ENCODE data around the gene EMC1.
"Not testable (repeated sequence)": the region's sequence is repeated elsewhere in the genome, so short reads cannot be mapped to it uniquely, and the experiment has no call there.

Gene EMC1

DNA sequence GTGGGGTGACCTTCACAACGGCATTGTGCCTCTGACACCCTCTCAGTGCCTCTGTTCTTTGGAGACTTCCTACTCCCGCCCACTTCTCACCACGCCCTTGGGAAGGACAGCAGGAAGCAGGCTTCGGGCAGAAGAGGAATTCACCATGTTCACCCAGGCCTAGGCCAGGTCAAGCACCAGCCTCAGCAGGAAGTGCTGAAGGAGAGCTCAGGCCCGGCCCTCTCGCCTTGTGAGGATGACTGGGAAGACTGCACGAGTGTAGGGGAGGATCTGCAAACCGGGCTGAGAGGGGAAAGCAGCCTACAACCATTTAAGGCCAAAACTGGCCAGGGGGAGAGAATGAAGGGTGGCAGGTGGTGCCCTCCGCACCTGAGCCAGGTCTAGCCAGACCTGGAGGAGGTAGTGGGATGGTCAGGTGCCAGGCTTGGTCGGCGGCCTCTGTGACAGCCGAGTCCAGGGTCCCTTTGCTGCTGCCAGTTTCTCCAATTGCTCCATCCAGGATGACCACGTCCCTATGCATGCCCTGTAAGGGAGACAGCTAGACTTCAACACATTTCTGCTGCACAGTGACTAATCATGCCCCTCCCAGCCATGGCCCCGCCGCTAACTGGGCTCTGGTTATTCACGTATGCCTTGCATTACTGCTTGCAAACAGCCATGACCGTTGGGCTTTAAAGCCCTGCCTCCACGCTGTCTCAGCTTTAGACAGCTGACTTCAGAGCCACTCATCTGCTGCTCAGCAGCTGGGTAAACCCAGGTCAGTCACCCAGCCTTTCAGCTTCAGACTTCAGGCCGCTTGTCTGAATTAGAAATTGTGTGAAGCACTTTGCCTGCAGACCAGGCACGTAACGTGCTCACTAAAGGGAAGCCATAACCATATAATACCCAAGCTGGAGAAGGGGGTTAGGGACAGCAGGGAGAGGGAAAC is 9.2 kb upstream of the EMC1 start:
- DNase-seq, result peak; percentile 93

DNA sequence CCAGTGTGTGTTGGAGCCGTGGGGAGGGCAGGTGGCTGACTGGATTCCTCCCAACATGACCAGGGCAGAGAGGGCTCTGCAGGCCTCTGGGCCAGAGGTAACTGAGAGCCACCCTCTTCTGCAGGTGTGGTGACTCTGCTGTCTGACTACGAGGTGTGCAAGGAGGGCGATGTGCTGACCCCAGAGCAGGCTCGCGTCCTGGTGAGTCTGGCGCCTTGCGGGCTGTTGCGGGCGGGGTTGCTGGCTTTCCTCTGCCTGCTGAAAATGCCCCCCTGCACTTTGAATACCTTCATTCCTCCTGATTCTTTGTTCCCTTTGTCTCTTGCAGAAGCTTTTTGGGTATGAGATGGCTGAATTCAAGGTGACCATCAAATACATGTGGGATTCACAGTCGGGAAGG is 7.0 kb upstream of the EMC1 start:
- no peak for DNase-seq

DNA sequence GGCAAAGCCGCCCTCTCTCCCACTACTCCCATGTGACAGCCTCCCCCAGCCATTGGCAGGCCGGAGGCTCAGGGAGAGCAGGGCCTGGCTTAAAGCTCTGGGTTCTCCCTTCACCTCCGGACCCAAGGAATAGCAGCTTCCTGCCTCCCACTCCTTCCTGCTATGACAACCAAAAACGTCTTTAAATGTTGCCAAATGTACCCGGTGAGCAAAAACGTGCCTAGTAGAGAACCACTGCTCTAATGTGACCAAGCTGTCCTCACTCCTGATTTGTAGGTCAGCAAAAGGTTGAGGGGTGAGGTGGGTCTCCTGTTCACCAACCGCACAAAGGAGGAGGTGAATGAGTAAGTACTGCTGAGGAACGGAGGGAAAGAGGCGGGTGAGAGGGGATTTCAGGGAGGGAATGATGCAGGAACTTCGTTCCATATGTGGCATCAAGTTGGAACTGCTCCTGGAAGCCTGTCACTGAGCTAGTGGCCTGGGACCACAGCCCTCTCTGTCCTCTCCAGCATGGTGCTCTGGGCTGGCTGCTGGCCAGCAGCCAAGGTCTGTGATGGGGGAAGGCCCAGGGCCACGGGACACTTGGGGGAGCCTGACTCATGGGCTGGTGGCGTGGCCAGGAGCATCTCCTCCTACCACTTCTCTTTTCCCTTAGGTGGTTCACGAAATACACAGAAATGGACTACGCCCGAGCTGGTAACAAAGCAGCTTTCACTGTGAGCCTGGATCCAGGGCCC is 6.0 kb upstream of the EMC1 start:
- DNase-seq, result no peak

DNA sequence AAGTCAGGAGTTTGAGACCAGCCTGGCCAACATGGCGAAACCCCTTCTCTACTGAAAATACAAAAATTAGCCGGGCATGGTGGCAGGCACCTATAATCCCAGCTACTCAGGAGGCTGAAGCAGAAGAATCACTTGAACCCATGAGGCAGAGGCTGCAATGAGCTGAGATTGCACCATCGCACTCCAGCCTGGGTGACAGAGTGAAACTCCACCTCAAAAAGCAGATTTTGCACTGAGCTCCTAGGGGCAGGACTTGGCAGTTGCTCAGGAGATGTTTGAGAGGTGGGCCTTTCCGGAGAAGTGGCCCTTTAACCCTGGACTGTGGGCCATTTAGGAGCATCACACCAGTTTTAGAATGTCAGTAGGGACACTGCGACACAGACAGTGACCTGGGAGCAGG is 5.0 kb upstream of the EMC1 start:
- DNase-seq, result not testable (repeated sequence)

DNA sequence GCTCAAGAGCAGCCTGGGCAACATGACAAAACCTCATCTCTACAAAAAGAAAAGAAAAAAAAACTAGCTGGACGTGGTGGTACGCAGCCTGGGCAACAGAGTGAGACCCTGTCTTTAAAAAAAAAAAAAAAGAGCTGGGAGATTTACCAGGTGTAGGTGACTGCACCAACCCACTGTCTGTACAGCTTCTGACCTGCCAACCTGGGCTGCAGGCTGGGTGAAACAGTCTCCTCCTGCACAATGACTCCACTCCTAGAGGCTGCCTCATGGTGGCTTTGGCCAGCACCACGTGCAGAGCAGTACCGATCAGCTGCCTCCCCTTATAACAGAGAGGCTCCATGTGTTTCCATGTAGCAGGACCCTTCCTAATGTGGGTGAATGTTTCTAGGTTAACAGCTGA is 4.0 kb upstream of the EMC1 start:
- no peak for DNase-seq

DNA sequence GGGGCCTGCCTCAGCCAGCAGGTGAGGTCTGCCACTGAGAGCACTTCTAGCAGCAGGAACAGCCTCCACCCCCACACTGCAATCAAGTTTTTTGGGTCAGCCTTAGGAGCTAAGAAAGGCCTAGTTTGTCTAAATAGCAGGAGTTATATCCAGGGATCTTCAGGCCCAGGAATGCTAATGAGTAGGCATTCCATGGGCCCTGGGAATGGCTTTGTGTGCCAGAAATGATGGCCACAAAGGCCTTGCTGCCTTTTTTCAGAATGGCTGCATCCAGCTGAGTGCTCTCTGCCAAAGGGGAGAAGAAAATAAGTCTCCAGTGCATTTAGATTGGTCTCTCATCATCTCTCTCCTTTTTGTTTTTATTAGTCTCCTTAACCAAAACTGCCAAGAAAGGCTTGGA is 3.1 kb upstream of the EMC1 start:
- DNase-seq, result no peak

DNA sequence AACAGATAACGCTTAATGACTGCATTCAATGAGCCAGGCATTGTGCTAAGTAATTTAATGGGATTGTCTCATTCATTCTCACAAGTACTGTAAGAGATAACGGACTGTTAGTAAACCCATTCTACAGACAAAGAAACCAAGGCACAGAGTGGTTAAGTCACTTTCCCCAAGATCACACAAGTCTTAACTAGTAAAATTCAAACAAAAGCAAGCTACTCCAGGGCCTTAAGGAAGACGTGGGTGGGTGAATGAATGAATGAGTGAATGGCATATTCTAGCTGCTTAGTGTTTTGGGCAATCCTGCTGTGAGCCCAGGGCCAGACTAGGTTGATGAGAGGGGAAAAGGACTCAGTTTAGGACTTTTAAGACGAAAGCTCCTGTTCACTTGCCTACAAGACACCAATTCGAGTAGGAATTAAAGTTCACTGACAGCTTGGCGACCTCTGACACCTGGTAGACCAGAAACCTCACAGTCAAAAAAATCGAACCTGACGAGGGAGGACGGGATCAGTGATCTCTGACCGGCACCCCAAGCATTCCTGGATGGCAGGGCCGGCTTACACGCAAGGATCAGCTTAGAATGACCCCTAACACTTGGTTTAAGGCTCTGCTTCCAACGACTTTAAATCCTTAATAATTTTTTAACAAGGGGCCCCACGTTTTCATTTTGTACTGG is 557 bp downstream of the EMC1 start:
- DNase-seq, result no peak

DNA sequence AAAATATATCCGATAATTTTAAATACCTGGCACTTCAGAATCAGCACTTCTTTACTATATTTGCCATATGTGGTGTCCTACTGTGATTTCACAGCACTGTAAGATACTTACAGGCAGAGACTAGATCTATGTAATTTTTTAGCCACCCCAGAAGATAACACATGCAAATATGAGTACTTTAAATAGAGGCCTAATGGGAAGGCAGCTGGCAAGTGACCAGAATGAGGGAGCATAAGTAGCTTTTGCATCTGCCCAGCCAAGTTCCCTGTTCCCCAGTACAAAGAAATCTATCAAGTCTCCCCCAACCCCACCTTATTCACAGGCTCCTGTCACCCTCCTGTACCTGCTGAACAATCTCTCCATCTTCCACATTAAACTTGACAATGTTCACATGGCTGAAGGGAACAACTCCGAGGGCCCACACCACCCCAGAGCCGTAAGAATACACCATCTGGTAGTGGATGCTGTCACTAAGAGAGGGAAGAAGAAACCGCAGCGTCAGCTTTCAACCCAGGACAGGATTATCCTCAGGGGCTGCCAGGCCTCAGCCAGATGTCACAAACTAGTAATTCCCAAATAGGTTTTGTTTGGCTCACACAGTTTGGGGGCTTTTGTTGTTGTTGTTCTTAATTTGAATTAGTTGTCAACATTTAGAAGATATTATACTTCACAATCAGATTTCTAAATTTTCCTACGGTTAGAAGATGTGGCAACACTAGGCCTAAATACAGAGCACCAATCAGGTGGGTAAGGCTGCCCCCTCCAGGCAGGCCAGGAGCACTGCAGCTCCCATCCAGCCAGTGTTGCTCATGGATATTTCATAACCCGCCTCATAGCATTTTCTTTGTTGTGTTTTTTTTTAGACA is 10.4 kb downstream of the EMC1 start:
- DNase-seq, result peak; percentile 16

DNA sequence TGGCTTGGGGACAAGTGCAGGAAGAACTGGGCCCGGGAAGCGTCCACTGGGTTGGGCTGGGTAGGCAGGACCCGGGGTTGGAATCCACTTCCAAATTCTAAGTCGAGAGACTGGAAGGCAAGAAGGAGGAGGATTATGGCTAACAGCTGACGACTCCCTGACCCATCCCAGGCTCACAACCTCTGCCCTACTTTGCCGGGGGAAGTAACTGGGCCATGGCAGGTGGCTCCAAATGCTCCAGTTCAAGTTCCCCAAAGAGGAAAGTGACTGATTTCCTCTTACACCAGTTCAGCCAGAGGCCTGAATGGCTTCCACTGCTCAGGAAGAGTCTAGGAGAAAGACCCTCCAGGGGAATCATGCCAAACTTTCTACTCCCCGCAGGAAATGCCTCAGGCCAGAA is 11.4 kb downstream of the EMC1 start:
- no peak for DNase-seq

DNA sequence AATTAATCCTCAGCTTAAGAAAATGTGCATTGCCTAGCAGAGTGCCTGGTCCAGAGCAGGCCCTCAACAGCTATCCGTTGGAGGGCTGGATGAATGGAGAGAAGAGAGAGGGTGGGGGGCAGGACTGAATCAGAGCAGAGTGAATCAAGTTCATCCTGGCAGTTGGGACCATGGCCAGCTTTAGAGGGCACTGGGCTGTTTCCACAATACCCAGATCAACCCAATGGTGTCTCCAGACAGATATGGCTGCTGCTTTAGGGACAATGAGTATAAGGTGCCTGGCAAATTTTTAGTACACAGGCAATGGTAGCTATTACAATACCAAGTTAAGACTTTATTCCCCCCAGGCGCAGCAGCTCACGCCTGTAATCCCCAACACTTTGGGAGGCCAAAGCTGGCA is 17.1 kb downstream of the EMC1 start:
- DNase-seq, result no peak

DNA sequence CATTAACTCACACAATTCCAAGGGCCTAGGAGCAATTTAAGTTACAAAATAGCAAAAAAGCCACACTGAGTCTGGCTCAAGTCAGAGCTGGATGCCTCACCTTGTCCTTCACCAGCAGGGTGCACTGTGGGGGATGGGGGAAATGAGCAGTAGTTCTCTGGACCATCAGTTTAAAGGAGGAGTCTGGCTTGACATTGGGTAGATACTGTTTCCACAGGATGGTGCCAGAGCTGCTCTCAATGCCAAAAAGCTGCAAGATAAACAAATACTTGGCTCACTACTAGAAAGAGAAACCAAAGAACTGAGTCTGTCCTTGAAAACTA is 18.8 kb downstream of the EMC1 start:
- no peak for DNase-seq

DNA sequence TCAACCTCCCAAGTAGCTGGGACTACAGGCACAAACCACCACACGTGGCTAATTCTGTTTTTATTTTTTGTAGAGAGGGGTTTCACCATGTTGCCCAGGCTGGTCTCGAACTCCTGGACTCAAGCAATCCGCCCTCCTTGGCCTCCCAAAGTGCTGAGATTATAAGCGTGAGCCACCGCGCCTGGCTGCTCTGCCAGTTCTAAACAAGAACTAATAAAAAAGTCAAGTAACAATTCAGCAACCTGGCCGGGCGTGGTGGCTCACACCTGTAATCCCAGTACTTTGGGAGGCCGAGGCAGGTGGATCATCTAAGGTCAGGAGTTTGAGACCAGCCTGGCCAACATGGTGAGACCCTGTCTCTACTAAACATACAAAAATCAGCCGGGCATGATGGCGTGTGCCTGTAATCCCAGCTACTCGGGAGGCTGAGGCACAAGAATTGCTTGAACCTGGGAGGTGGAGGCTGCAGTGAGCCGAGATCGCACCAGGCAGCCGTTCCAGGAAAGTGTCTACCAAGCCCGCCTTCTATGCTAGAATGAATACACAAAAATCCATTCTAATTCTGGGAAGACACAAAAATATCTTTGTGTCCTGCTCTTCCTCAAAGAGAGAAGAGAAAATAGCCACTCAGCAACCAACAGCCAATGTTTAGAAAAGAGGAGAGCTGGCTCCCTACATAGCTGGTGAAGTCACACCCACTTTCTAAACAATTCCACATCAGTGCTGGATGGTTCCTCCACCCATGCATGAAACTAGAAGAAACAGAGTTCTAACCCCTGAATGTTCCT is 19.4 kb downstream of the EMC1 start:
- DNase-seq, result not testable (repeated sequence)

DNA sequence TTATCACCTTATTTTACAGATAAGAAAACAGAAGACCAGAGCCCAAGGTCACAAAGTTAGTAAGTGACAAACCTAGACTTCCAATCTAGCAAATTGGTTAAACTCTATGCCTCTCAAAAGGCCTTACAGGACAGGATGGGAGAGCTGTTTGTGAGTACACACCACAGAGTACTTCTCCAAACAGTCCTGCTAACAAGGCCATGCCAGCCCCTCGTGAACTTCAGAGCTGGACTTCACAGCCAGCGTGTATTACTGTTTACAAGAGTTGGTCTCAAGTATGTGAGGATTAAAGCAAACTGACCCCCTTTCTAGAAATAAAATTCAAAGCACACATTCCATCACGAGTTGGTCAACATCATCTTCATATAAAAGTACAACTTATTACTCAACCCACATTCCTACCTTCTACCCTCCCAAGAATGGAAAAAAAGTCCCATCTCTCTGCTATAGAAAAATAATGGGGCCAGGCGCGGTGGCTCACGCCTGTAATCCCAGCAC is 21.4 kb downstream of the EMC1 start:
- no peak for DNase-seq

DNA sequence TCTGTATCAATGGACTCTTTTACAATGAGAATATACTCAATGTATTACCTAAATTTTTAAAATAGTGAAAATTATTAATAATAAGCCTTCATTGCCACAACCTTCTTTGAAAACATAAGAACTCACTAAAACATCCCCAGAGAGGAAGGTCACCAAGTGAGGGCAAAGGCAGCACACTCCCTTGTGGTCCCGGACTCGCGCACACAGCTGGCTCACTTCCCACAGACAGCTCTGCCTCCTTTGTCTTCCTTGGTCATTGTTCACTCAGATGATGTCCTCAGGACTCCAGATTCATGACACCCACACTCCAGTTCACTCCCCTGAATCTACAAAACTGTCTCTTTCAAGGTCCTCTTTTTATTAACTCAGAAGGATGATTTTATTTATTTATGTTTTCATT is 22.1 kb downstream of the EMC1 start:
- no peak for DNase-seq

DNA sequence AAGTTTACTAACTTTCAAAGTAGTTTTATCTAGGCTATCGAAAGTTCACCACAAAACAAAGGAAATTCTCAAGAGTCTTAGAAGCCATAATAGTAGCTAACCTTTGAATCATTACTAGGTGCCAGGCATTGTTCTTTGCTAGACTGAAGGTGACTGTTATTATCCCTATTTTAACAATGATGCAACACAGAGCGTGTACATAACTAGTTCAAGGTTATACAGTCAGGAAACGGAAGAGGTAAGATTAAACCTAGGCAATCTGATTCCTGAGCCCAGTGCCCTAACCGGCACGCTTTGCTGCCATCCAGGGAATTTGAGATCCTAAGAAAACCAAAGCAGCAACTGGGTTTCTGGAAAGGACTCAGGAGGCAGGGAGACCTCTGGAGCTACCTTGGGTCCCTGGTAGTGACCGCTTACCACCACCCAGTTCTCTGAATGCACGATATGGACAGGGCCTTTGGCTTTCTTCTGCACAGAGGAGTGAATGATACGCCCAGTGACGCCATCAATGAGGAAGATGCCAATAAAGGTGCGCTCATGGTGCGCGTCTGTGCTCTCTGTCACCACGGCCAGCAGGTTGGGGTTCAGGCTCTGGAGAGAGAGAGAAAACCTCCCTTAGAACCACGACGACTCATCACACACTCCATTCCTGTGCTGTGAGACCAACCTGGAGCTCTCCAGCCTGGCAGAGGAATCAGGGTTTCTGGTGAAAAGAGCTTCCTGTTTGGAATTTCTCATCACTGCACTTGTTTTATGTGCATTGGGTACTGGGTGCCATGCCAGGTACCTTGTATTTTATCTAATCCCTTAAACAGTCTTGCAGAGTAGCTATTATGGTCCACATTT is 28.1 kb downstream of the EMC1 start:
- DNase-seq, result no peak

DNA sequence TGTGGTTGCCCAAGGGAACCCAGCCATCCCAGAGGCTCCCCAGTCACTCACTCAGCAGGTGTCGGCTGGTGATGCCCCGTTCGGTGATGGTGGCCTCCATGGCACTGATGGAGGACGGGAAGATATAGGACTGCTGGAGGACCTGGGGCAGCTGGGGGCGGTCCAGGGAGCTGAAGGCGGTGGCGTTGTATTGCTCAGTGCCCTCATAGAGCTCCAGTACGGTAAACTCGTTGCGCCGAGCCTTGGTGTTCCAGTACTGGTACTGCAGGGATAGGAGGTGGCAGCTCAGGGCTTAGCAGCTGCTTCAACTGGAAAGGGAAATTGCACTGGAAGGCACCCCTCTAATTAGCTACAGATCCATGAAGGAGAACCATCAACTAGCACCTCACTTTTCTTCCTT is 28.8 kb downstream of the EMC1 start:
- no peak for DNase-seq

DNA sequence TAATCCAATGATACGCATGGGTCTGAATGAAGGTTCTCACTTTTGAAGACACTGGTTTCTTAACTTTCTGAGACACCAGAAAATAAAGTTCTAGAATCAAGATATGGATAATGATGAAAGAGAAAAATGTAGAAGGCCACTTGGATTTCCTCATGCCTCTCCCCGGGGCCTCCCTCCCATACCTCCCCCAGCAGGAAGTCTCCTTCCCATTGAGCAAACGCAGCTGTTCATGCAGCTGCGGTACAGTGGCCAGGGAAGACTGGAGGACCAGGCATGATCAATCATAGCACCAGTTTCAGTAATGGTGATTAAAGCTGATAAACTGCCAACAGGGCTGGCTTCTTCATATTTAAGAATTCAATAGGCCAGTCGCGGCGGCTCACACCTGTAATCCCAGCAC is 30.3 kb downstream of the EMC1 start:
- peak; percentile 3 for DNase-seq

DNA sequence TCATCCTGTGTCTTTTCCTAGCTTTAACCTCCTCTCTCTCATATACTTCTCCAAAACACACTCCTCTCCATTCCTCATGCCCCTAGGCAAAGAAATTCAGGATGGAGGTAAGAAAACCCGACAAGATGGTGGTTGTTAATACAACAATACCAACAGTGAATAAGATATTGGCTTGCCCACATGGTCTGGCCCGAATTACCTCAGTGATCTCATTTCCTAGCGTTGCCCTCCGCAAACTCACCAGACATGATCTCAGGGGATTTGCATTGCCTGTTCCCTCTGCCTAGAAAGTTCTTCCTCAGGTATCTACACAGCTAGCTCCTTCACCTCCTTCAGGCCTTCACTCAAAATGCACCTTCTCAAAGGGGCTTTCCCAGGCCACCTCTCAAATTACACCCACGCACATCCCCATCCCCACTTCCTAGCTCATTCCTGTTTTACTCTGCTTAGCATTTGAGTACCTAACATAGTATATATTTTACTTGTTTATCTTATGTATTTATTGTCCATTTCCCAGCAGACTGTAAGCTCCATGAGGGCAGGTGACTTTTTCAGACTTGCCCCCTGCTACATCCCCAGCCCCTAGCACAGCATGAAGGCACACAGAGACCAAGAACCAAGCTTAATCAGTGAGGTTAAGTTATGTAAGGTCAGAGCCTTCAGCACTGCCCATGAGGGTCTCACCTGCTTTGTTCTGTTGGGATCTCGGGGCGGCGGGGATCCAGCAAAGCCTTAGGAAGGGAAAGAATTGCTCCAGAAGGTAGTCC is 31.1 kb downstream of the EMC1 start:
- DNase-seq, result no peak

DNA sequence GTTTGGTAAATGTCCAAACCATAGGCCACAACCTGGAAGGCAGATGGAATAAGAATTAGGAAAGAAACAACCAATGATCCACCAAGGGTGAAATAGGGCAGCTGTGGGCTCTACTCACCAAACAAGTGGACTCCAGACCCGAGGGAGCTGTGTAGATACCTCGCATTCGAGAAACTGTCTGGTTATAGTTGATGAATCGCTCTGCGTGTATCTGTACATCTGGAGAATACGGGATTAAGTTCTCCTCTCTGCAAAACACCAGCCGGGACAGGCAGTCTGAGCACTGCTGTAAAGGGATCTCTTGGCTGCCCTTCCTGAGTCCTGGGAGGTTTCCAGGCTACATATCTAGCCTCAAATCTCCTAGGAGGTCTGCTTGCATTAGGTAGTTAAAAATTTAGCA is 31.9 kb downstream of the EMC1 start:
- DNase-seq, result no peak

DNA sequence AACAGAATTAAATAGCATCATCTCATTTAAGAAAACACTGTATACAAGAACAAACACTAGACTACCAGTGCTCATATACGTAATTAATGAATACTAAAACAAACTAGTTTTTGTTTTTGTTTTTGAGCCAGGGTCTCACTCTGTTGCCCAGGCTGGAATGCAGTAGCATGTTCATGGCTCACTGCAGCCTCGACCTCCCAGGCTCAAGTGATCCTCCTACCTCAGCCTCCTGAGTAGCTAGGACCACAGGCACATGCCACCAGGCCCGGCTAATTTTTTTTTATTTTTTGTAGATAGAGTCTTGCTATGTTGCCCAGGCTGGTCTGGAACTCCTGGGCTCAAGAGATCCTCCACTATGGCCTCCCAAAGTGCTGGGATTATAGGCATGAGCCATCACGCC is 34.7 kb downstream of the EMC1 start:
- not testable (repeated sequence) for DNase-seq
